ENCODE measurements around the gene NDUFB6.
"Not testable (repeated sequence)": the region's sequence is repeated elsewhere in the genome, so short reads cannot be mapped to it uniquely, and the experiment has no call there.

Gene NDUFB6

GRCh38 chr9:32524558-32524891 is 48.4 kb downstream of the NDUFB6 start:
- not testable (repeated sequence) for DNase-seq (ENCODE audit: low read depth in 2 of 2)

GRCh38 chr9:32523910-32524309 is 49.0 kb downstream of the NDUFB6 start:
- DNase-seq (ENCODE audit: low read depth in 2 of 2): no peak

- no peak for DNase-seq (ENCODE audit: low read depth in 2 of 2)
Measured at GRCh38 chr9:32518276-32518675, 54.7 kb downstream of the NDUFB6 start.

- no peak for DNase-seq (ENCODE audit: low read depth in 2 of 2)
Measured at GRCh38 chr9:32516241-32516640, 56.7 kb downstream of the NDUFB6 start.

- DNase-seq (ENCODE audit: low read depth in 2 of 2): no peak
Measured at GRCh38 chr9:32508728-32509127, 64.2 kb downstream of the NDUFB6 start.

- DNase-seq (ENCODE audit: low read depth in 2 of 2): no peak
Measured at GRCh38 chr9:32503008-32503407, 70.0 kb downstream of the NDUFB6 start.
